Activated CD4-positive, alpha-beta T cell treated with anti-CD3 and anti-CD28 coated beads, Interleukin-2, amount 50 U/mL, for 24 hours (primary cell): Measurements from ENCODE around the gene DIP2A.

Experiments
- DNase-seq, 2 donors: peaks; one replicate each; pipeline ENCODE4 v3.0.0-alpha.2; 2020; ENCODE audit warnings: low read depth in 1 of 2, low spot score in 1 of 2

The DIP2A gene

GRCh38 chr21:46477765-46478164 is 19.1 kb downstream of the DIP2A start:
- no peak for DNase-seq

- DNase-seq: no peak
These were observed 20.2 kb downstream of the DIP2A start for GRCh38 chr21:46478910-46479309.

GRCh38 chr21:46480466-46480865 is 21.8 kb downstream of the DIP2A start:
- DNase-seq: no peak

- DNase-seq: no peak
These were observed 23.6 kb downstream of the DIP2A start for GRCh38 chr21:46482225-46482845.

- DNase-seq: no peak
These were observed 24.1 kb downstream of the DIP2A start for GRCh38 chr21:46482846-46483231.

GRCh38 chr21:46483300-46484295 is 24.9 kb downstream of the DIP2A start:
- DNase-seq: no peak

GRCh38 chr21:46486481-46487126 is 27.9 kb downstream of the DIP2A start:
- no peak for DNase-seq

- DNase-seq: no peak
These were observed 30.5 kb downstream of the DIP2A start for GRCh38 chr21:46489162-46489663.

- no peak for DNase-seq
These were observed 31.1 kb downstream of the DIP2A start for GRCh38 chr21:46489800-46490199.

GRCh38 chr21:46491553-46491952 is 32.9 kb downstream of the DIP2A start:
- no peak for DNase-seq

GRCh38 chr21:46492851-46493250 is 34.2 kb downstream of the DIP2A start:
- no peak for DNase-seq

GRCh38 chr21:46493828-46494227 is 35.1 kb downstream of the DIP2A start:
- no peak for DNase-seq

- DNase-seq: no peak
These were observed 39.8 kb downstream of the DIP2A start for GRCh38 chr21:46498335-46499050.

GRCh38 chr21:46500224-46500861 is 41.7 kb downstream of the DIP2A start:
- DNase-seq: no peak

GRCh38 chr21:46503922-46504550 is 45.3 kb downstream of the DIP2A start:
- DNase-seq: no peak

- no peak for DNase-seq
These were observed 46.0 kb downstream of the DIP2A start for GRCh38 chr21:46504666-46505065.

- no peak for DNase-seq
These were observed 48.9 kb downstream of the DIP2A start for GRCh38 chr21:46507562-46507961.

GRCh38 chr21:46509741-46510502 is 51.2 kb downstream of the DIP2A start:
- DNase-seq: no peak

- DNase-seq: no peak
These were observed 56.4 kb downstream of the DIP2A start for GRCh38 chr21:46515109-46515508.
